22Rv1 (cell line): ENCODE results near the gene FARS2.

Experiments
- ZFX ChIP-seq: fragments of 450-650 bp; IDR thresholded peaks from 2 replicates; pipeline ENCODE4 v1.6.1; 2017; ENCODE audit warnings: antibody characterized with exemption, borderline replicate concordance
- TF ChIP-seq, protein P1 (sequence below): fragments of 450-650 bp; IDR thresholded peaks from 2 replicates; pipeline ENCODE4 v1.5.1; 2017; ENCODE audit warnings: mild to moderate bottlenecking

GRCh38 chr6:5705252-5705651 is 443.9 kb downstream of the FARS2 start:
- TF ChIP-seq, protein P1, sequence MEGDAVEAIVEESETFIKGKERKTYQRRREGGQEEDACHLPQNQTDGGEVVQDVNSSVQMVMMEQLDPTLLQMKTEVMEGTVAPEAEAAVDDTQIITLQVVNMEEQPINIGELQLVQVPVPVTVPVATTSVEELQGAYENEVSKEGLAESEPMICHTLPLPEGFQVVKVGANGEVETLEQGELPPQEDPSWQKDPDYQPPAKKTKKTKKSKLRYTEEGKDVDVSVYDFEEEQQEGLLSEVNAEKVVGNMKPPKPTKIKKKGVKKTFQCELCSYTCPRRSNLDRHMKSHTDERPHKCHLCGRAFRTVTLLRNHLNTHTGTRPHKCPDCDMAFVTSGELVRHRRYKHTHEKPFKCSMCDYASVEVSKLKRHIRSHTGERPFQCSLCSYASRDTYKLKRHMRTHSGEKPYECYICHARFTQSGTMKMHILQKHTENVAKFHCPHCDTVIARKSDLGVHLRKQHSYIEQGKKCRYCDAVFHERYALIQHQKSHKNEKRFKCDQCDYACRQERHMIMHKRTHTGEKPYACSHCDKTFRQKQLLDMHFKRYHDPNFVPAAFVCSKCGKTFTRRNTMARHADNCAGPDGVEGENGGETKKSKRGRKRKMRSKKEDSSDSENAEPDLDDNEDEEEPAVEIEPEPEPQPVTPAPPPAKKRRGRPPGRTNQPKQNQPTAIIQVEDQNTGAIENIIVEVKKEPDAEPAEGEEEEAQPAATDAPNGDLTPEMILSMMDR, result no peak
- TF ChIP-seq ZFX, result no peak
